Ishikawa (cell line): ENCODE results near the gene PACS1.

Experiments
- CEBPB ChIP-seq: IDR thresholded peaks from 2 replicates; pipeline ENCODE4 v1.6.1; 2012
- CREB1 ChIP-seq: IDR thresholded peaks from 2 replicates; pipeline ENCODE4 v1.6.1; 2012; ENCODE audit warnings: low read depth
- EGR1 ChIP-seq: IDR thresholded peaks from 2 replicates; pipeline ENCODE4 v1.6.1; 2012
- NFIC ChIP-seq: IDR thresholded peaks from 2 replicates; pipeline ENCODE4 v1.6.1; 2012
- RAD21 ChIP-seq: IDR thresholded peaks from 2 replicates; pipeline ENCODE4 v1.6.1; 2012; ENCODE audit warnings: low read depth
- REST ChIP-seq: IDR thresholded peaks from 2 replicates; pipeline ENCODE4 v1.6.1; 2012; ENCODE audit warnings: low read depth, mild to moderate bottlenecking
- TAF1 ChIP-seq: IDR thresholded peaks from 2 replicates; pipeline ENCODE4 v1.6.1; 2012; ENCODE audit warnings: low read depth, mild to moderate bottlenecking
- TEAD4 ChIP-seq: IDR thresholded peaks from 2 replicates; pipeline ENCODE4 v1.6.1; 2012
- YY1 ChIP-seq: IDR thresholded peaks from 2 replicates; pipeline ENCODE4 v1.6.1; 2012; ENCODE audit warnings: low read depth

GRCh38 chr11:66143996-66144678 lies 74.1 kb downstream of the PACS1 start:
- TF ChIP-seq TAF1 (no peak), REST (no peak), CEBPB (no peak), RAD21 (no peak), EGR1 (no peak), CREB1 (no peak), YY1 (no peak), TEAD4 (no peak), NFIC (no peak)
